NCI-H2196 (cell line): ENCODE results near the gene BTN2A1.
"Not testable (repeated sequence)": the region's sequence is repeated elsewhere in the genome, so short reads cannot be mapped to it uniquely, and the experiment has no call there.

Source experiments
- DNase-seq: peaks from one replicate; lab custom pipeline; 2025; ENCODE audit not compliant: unreplicated experiment; lab: John Stamatoyannopoulos, UW

BTN2A1 gene

DNA sequence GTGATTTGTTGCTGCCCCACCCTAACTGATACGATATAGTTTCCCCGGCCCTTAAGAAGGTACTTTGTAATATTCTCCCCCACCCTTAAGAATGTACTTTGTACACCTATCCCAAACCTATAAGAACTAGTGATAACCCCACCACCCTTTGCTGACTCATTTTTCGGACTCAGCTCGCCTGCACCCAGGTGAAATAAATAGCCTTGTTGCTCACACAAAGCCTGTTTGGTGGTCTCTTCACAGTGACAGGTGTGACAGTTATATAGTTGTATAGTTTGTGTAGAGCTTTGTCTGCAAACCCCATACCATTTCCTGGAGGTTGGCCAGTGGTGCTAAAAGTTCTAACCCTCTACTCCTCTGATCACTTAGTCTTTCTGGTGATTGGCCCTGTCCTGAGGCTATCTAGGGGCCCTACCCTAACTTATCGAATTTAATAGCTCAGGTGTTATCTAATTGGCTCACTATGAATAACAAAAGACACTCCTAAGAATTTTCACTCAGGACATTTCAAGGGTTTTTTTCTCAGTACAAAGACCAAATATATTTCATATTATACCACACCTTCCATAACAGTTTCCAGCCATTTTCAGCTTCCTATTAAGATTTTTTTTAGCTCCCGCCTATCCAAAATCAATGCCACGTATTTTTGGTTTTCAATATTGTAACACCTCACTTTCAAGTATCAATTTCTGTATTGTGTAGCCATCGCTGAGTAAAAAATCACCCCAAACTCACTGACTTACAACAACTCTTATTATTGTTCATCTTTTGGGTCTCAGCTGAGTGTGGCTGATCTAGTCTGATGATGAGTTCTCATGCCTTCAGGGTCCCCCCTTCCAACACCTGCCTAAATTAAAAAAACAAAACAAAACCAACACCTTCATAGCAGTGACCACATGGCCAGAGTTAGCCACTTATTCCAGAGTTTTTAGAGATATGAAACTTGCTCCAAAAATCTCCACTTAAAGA, 32.5 kb downstream of the BTN2A1 start:
- DNase-seq, result no peak

DNA sequence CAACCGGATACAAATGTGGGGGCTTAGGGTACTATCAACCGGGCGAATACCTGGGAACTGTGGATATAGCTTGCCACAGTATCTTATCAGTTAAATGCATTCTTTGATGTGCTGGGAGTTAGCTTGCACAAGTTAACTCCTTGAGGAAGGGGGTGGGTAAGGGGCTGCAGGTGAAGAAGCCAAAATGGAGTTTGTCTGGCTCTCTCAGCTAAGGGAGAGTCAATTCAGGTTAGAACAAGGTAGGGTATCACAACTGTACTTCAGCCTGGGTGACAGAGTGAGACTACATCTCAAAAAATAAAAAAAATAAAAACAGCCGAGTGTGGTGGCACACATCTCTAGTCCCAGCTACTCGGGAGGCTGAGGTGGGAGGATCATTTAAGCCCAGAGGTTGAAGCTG, 33.8 kb downstream of the BTN2A1 start:
- DNase-seq, result no peak

DNA sequence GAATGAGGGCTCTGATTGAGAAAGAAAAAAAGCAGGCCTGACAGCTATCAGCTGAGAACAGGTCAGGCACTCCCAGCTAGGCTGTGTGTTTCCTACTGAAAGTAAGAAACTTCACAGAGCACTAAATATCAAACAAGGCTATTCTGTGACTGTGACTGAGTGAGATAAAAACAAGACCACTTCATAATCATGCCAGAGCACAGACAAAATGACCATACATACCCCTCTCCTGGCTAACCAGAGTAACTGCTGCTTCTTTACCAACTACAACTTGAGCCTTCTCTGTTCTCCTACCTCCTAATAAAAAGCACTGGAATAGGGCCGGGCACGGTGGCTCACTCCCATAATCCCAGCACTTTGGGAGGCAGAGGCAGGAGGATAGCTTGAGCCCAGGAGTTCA, 35.5 kb downstream of the BTN2A1 start:
- no peak for DNase-seq

DNA sequence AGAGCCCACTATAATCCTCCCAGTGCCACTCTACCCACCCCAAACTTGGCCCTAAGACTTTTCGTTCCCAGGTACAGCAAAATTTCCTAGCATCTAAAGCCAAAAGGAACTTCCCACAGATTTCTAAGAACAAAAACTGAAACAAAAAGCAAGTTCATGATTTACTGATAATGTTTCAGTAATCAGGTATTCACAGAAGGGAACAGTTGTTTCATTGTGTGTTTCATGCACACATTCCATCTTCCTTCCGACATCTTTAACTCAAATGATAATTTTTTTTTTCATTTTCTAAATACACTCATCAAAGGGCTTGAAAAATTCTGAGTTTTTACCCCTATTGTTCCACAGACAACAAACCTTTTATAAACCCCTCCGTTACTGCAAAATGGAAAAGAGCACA, 36.4 kb downstream of the BTN2A1 start:
- DNase-seq, result no peak

DNA sequence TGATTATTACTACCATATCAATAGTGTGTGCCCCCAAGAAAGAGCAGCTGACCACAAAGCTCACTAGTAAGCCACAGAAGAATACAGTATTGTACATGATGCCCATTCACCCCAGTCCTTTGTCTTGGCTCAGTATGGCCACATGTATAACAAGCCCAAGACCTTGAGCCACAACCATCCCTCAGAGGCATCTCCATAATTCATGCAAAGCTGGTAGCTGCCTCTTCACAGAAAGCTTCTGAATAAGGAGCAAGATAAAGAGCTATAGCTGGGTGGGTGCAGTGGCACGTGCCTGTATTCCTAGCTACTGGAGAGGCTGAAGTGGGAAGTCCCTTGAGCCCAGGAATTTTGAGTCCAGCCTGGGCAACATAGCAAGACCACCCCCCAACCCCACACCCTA, 37.5 kb downstream of the BTN2A1 start:
- DNase-seq, result no peak

DNA sequence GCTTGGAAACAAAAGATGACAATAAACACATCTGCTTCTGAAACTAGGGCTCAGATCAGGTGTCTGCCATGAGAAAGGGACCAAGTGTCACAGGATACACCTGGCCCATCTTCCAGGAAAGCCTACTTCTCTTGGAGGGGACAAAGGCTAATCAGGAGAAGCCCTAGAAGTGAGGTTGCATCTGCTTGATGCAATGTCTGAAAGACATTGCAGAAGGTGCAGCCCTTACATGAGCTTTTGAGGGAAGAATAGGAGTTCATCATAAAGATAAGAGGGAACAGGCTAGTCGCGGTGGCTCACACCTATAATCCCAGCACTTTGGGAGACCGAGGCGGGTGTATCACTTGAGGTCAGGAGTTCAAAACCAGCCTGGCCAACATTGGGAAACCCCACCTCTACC, 39.9 kb downstream of the BTN2A1 start:
- DNase-seq, result no peak

DNA sequence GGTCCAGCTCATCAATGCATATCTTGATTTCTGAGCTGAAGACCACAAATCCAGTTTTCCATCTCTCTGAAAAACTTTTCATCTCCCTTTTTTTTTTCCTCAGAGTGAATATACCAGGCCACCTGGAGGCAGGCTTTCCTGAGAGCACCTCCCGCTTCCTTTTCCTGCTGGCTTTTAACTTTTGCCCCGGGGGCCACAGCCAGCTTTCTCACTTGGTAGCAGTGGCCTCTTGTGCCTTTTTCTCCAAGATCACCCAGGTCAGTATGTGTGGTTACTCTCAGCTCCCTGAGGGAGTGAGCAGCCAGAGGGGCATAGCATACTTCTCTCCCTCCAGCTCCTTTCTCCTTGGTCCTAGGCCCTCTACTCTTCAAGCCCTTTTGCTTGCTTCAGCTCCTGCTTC, 42.3 kb downstream of the BTN2A1 start, which contains the start of gene BTN1A1:
Gene BTN1A1 (plus strand): TSS at position 202 of the 400 bp plus-strand sequence. CDS start 984 bp downstream, outside the sequence.
- DNase-seq, result no peak

DNA sequence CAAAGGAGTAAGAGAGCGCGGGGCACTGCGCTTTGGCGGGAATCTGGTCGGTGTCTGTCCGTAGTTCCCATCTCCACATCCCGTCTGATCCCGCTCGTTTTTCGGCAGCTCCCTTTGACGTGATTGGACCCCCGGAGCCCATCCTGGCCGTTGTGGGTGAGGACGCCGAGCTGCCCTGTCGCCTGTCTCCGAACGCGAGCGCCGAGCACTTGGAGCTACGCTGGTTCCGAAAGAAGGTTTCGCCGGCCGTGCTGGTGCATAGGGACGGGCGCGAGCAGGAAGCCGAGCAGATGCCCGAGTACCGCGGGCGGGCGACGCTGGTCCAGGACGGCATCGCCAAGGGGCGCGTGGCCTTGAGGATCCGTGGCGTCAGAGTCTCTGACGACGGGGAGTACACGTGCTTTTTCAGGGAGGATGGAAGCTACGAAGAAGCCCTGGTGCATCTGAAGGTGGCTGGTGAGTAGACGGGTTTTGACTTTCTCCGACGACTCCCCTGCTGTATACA, 43.8 kb downstream of the BTN2A1 start:
- no peak for DNase-seq

DNA sequence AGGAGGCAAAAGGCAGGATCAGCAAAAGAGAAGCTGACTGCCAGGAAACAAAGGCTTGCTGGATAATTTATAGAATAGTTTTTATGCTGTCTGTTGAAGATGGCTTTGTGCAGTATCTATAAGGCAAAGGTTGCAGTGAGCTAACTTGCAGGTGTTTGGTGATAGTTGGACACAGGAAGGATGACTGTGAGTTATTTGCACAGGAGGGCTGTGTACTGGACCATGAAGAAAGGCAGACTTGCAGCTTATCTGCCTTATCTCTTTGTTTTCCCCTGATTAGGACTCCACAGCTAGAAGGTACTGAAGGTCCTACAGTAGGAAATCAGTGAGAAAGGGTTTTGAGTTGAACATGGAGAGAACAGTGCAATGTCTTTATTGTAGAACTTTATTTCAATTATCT, 44.4 kb downstream of the BTN2A1 start:
- no peak for DNase-seq

DNA sequence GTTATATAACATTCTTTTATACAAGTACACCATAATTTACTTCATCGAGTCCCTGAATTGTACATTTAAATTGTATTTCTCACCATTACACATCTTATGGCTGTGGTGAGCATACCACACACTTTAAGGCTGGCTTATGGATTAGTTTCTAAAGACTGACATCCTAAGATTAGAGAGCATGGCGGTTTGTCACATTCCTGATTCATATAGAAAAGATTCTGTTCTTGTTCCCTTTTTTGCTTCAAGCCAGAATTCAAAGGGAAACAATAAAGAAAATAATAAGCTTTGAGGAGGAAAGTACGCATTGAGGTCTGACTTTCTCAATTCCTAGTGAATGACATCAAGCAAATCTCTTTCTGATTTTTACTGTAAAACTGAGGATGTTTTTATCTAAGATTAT, 44.9 kb downstream of the BTN2A1 start:
- DNase-seq, result no peak

DNA sequence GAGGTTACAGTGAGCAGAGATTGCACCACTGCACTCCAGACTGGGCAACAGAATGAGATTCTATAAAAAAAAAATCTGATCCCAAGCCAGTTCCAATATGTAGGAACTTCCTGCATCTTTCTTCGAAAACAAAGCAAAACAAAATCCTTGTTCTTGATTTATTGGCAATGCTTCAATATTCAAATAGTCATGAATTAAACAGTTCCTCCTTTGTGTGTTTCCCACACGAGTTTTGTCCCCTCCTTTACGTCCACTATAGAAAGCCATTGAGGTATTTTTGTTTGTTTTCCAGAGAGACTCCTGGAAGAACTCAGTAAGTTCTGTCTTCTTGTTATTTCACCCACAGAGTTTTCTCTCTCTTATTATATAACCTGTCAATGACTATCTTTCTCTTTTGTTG, 49.9 kb downstream of the BTN2A1 start:
- DNase-seq, result no peak

DNA sequence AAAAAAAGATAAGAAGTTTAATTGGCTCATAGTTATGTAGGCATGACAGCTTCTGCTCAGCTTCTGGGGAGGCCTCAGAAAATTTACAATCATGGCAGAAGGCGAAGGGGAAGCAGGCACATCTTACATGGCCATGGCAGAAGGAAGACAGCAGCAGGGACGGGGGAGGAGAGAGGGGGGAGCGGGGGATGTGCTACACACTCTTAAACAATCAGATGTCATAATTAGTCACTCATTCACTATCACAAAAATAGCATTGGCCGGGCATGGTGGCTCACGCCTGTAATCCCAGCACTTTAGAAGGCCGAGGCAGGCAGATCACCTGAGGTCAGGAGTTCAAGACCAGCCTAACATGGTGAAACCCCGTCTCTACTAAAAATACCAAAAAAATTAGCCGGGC, 53.3 kb downstream of the BTN2A1 start:
- DNase-seq, result not testable (repeated sequence)

DNA sequence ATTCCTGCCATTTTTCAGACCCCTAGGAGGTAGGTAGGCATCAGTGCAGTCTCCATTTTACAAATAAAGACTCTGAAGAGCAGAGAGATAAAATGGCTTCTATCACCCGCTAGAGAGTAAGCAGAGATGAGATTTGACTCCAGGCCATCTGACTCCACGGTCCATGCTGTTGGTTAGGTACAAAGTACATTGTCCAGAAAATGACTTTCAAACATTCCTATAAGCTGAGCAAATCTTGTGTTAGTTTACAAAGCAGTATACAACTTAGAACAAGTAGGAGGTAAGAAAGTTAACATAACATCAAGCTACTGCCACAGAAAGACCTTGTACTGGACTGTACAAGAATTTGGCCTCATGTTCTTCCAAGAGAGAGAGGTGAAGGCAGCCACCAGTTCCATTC, 57.2 kb downstream of the BTN2A1 start:
- no peak for DNase-seq

DNA sequence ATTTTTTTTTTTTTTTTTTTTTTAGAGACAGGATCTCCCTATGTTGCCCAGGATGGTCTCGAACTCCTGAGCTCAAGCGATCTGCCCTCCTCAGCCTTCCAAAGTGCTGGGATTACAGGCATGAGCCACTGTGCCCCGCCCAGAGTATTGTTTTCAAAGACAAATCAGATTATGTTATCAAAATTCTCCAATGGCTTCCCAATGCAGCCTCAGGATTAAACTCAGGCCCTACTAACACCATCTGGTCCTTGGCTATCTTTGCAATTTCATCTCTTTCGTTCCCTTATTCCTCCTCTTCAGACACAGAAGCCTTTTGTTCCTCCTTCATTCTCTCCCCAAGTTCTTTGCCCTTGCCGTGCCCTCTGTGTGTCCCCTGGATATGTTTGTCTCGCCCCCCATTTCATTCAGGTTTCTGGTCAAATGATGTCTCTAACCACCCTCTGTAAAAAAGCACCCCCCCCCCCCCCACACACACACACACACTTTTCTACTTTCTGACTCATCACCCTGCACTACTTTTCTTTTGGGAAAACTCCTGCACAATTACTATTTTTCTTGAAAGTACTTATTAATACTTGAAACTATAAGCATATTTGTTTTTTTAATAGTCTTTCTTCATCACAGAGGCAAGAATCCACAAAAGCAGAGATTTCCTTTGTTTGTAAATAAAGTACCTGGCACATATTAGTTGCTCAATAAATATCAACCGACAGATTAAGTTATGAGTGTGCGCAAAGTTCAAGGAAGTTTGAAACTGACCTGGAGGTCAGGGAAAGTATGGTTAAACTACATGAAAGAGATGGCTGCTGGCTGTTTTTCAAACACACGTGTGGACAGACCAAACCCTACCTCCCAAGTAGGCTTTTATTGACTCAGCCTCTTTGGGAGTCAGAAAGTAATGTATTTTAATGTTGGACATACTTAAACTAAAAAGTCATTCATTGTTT, 59.0 kb downstream of the BTN2A1 start:
- DNase-seq, result no peak
